ENCODE measurements around the gene GMPPB. TPM values are rescaled to one million over a fixed set of nuclear protein-coding genes. Genes with fewer than 3 reads are reported as not detected.

GMPPB gene
- total RNA-seq, 2 donors from 2014 or later = 12.0 to 21.7 TPM

DNA sequence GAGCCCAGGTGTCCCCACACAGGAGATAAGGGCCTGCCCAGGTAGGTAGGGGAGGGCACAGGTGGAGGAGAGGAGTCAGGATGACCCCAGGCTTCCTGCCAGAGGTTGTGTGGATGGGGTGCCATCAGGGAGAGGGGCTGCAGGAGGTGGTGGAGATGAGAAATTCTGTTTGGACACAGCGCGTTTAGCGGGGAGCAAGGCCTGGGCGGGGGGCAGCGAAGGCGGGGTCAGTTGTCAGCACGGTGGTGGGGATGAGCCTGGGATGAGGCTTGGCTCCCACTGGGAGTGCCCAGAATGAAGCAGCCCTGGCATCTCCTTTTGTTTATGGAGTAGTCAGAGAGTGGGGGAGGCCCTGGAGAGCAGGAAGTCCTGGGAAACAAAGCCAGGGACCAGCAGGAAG, 19.8 kb downstream of the GMPPB start:
- Histone ChIP-seq H3K4me3 (no peak overlapping the region), H3K9me3 (no peaks in the 10 kb centered on the region), H3K27me3 (no peaks in the 10 kb centered on the region), H3K27ac (no peak overlapping the region), H3K4me1 (peaks cover 0 to 11% of the 10 kb centered on the region in 2 donors), H3K36me3 (peaks cover 26% of the 10 kb centered on the region)
- DNase-seq (ENCODE audit: low spot score) = no peak
- TF ChIP-seq, protein P1, sequence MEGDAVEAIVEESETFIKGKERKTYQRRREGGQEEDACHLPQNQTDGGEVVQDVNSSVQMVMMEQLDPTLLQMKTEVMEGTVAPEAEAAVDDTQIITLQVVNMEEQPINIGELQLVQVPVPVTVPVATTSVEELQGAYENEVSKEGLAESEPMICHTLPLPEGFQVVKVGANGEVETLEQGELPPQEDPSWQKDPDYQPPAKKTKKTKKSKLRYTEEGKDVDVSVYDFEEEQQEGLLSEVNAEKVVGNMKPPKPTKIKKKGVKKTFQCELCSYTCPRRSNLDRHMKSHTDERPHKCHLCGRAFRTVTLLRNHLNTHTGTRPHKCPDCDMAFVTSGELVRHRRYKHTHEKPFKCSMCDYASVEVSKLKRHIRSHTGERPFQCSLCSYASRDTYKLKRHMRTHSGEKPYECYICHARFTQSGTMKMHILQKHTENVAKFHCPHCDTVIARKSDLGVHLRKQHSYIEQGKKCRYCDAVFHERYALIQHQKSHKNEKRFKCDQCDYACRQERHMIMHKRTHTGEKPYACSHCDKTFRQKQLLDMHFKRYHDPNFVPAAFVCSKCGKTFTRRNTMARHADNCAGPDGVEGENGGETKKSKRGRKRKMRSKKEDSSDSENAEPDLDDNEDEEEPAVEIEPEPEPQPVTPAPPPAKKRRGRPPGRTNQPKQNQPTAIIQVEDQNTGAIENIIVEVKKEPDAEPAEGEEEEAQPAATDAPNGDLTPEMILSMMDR (IDR thresholded peaks at IDR 0.05) = no peak

DNA sequence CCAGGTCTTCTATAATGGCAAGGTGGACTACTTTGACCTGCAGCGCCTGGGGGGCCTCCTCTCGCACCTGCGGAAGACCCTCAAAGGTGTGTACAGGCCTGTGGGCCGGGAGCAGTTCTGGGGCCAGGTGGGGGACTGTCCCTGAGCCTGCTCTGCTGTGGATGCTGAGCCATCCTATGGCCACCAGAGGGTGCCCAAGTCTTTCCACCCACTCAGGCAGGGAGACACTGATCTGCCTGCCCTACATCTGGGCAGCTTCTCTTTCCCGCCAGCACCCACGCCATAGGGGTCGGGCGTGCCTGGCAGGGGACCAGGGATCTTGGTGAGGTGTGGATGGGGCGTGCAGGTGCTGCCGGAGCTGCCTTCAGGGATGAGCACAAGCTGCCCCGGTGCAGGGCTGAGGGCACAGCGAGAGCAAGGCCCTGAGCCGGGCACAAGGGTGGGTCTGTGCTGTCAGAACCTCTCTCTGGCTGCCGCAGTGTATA, 20.3 kb downstream of the GMPPB start:
- TF ChIP-seq, protein P1 (IDR thresholded peaks at IDR 0.05) = peak; percentile 71 to 79
- DNase-seq (ENCODE audit: low spot score) = no peak
- Histone ChIP-seq H3K4me1 (peaks cover 0 to 14% of the 10 kb centered on the region in 2 donors), H3K27me3 (no peaks in the 10 kb centered on the region), H3K4me3 (no peak overlapping the region), H3K9me3 (no peaks in the 10 kb centered on the region), H3K27ac (no peak overlapping the region), H3K36me3 (peaks cover 28% of the 10 kb centered on the region)

DNA sequence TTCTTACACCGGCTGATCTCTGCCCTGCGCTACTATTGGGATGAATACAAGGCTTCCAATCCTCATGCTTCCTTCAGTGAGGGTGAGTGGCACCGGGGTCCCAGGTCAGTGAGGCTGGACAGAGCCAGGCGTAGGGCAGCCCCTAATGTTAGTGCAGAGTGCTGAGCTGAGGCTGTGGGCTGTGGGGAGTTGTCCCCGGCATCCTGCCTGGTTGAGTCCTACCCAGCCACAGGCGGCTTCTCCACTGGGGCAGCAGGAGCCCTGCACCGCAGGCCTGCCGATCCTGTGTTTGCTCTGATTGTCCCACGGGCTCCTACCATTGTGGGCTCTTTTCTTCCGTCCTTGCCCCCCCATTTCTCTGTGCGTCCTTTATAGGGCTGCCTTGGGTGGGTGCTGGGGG, 21.1 kb downstream of the GMPPB start:
- Histone ChIP-seq H3K9me3 (no peaks in the 10 kb centered on the region), H3K27ac (no peak overlapping the region), H3K4me3 (no peak overlapping the region), H3K27me3 (no peaks in the 10 kb centered on the region), H3K36me3 (peaks cover 36% of the 10 kb centered on the region), H3K4me1 (peaks cover 0 to 14% of the 10 kb centered on the region in 2 donors)
- TF ChIP-seq, protein P1 (IDR thresholded peaks at IDR 0.05) = no peak
- no peak for DNase-seq (ENCODE audit: low spot score)

DNA sequence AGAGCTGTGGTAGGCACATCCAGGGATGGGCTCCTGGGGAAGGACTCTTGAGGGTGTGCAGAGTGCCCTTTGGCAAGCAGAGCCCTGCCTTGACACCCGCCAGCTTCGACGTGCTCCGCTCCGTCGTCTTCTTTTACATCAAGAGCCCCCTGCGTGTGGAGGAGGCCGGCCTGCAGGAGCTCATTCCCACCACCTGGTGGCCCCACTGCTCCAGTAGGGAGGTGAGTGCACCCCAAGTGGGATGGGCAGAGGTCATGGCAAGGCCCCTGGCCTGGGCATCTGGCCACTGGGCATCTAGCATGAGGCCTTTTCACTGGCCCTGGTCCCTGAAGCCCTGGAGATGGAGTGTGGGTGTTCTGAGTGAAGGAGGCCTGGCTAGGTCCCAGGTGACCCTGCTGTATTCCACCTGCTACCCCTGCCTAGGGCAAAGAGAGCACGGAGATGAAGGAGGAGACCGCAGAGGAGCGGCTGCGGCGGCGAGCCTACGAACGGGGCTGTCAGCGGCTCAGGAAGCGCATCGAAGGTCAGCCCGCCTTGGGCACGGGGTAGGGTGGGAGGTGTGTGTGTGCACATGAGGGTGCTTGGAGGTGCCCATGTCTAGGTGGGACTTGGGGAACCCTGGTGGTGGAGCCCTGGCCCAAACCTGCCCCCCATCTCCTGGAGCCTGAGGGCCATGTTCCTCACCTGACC, 22.2 kb downstream of the GMPPB start:
- H3K4me1 ChIP-seq = peaks cover 0 to 14% of the 10 kb centered on the region in 2 donors
- no peak for DNase-seq (ENCODE audit: low spot score)
- peaks cover 36% of the 10 kb centered on the region for H3K36me3 ChIP-seq
- H3K4me3 ChIP-seq = no peak overlapping the region
- H3K9me3 ChIP-seq = no peaks in the 10 kb centered on the region
- no peaks in the 10 kb centered on the region for H3K27me3 ChIP-seq
- TF ChIP-seq, protein P1 (IDR thresholded peaks at IDR 0.05) = peak in 1 of 2 donors; percentile 31
- no peak overlapping the region for H3K27ac ChIP-seq

DNA sequence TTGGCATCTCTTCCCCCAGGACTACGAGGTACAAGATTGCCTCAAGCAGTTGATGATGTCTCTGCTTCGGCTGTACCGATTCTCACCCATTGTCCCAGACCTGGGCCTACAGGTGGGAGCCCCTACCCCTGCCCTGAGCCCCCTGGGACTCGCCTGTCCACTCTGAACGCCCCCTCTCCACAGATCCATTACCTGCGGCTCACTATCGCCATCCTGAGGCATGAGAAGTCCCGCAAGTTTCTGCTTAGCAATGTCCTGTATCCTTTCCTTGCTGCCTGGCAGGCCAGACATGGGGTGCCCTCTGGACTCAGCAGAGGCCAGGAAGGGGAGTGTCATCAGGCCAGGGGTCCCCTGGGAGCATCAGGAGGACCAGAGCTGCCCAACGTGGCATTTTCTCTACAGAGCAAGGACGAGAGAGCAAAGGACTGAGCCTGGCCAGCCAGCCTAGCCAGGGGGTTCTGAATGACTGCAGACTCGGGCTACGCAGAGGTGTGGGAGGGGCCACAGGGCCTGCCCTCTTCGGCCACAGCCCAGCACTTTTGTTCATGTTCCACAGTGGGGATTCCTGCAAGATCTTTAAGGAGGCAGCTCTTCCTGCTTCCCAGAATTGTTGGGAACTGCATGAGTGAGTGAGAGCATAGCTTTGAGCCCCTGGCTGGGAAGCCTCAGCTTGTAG, 23.2 kb downstream of the GMPPB start:
- Histone ChIP-seq H3K9me3 (no peaks in the 10 kb centered on the region), H3K27ac (no peak overlapping the region), H3K4me1 (peaks cover 0 to 14% of the 10 kb centered on the region in 2 donors), H3K27me3 (no peaks in the 10 kb centered on the region), H3K4me3 (no peak overlapping the region), H3K36me3 (peaks cover 30% of the 10 kb centered on the region)
- TF ChIP-seq, protein P1 (IDR thresholded peaks at IDR 0.05) = no peak
- DNase-seq (ENCODE audit: low spot score) = no peak
